Esophagus squamous epithelium (tissue), 5 donors: Measurements from ENCODE around the gene PCSK4. TPM values are rescaled to one million over a fixed set of nuclear protein-coding genes. Genes with fewer than 3 reads are reported as not detected.

Source experiments
- DNase-seq: peaks from one replicate; lab custom pipeline; 2025; lab: John Stamatoyannopoulos, UW
- H3K27ac ChIP-seq, 4 donors: fragments of 200-600 bp; sonication (generic); one replicate each; pipeline ENCODE4 v1.5.1; 2016 to 2019; ENCODE audit warnings: mild to moderate bottlenecking in 1 of 4
- H3K27me3 ChIP-seq, 4 donors: fragments of 200-600 bp; sonication (generic); 1 replicate in 3 of 4; 2 replicates in 1 of 4; pipeline versions ENCODE4 v1.5.1 to v1.6.0; 2017 to 2021; ENCODE audit warnings: antibody characterized with exemption in 1 of 4
- H3K36me3 ChIP-seq, 3 donors: fragments of 200-600 bp; sonication (generic); one replicate each; pipeline ENCODE4 v1.5.1; 2016 to 2019
- H3K4me1 ChIP-seq, 3 donors: fragments of 200-600 bp; sonication (generic); one replicate each; pipeline ENCODE4 v1.5.1; 2017 to 2019
- H3K4me3 ChIP-seq, 4 donors: fragments of 200-600 bp; sonication (generic); 1 replicate in 3 of 4; 2 replicates in 1 of 4; pipeline ENCODE4 v1.5.1; 2016 to 2019; ENCODE audit warnings: mild to moderate bottlenecking in 2 of 4, moderate library complexity in 1 of 4
- H3K9me3 ChIP-seq, 3 donors: fragments of 200-600 bp; sonication (generic); one replicate each; pipeline ENCODE4 v1.5.1; 2016 to 2019
- CTCF ChIP-seq, 6 experiments: fragments of 450-650 bp in 4 of 6; fragments of 200-600 bp in 2 of 6; sonication (generic) in 2 of 6; IDR thresholded peaks; one replicate each; pipeline ENCODE4 v1.5.1; 2016 to 2019; ENCODE audit warnings: antibody characterized with exemption in 6 of 6, mild to moderate bottlenecking in 4 of 6, moderate library complexity in 4 of 6
- POLR2A ChIP-seq, 4 donors: fragments of 450-650 bp; IDR thresholded peaks; one replicate each; pipeline ENCODE4 v1.6.1; 2017; ENCODE audit warnings: antibody characterized with exemption in 4 of 4, mild to moderate bottlenecking in 4 of 4, moderate library complexity in 3 of 4
- WGBS, 2 donors: methylation state at CpG; one replicate each; pipeline ENCODE4 v1.1.5; 2018; 5-methylcytosine and 5-hydroxymethylcytosine counted together
- intact Hi-C: fragments of 100-400 bp; cut with DNase I; formaldehyde crosslinking; loops from one replicate; pipeline ENCODE4 v1.15.0; 2022
- total RNA-seq, 4 donors: library from RNA; depleted of rRNA; stranded (reverse); fragments of >200 nt; gene quantifications; one replicate each; pipeline ENCODE4 v1.1.0, GENCODE V29; 2016
- donor health status: DM: yes; HTN: yes; CAD: no.

The PCSK4 gene
- total RNA-seq, 4 donors from 2014 or later = 0.35 to 5.5 (median 1.1) TPM

- peaks cover 19 to 60% (median 20%) of the 10 kb centered on the region in 3 donors for H3K4me1 ChIP-seq
- H3K9me3 ChIP-seq = no peaks in the 10 kb centered on the region
- TF ChIP-seq POLR2A (IDR thresholded peaks at IDR 0.05) (no peak), CTCF (IDR thresholded peaks at IDR 0.05) (no peak)
- intact Hi-C loops = loop anchor here (10.0 kb wide), 1 partner anchor 168 kb away; the partner anchor contains the start of gene EFNA2
- WGBS, 2 donors = 42 to 58% methylated on average over 7 to 8 of the region's 30 CpGs
- DNase-seq = no peak
- H3K36me3 ChIP-seq = no peaks in the 10 kb centered on the region
- no peak overlapping the region for H3K27ac ChIP-seq
- H3K27me3 ChIP-seq = peaks cover 41 to 100% (median 51%) of the 10 kb centered on the region in 4 donors
- H3K4me3 ChIP-seq = peak overlapping the region in 1 of 4 donors; percentile 3
These were observed 37.2 kb downstream of the PCSK4 start for GRCh38 chr19:1452802-1453524.

GRCh38 chr19:1451916-1452801 is 38.0 kb downstream of the PCSK4 start:
- Histone ChIP-seq H3K27me3 (peaks cover 37 to 100% (median 58%) of the 10 kb centered on the region in 4 donors), H3K27ac (no peak overlapping the region), H3K4me3 (no peak overlapping the region), H3K36me3 (no peaks in the 10 kb centered on the region), H3K4me1 (peaks cover 17 to 55% (median 19%) of the 10 kb centered on the region in 3 donors), H3K9me3 (no peaks in the 10 kb centered on the region)
- DNase-seq = no peak
- intact Hi-C loops = loop anchor here (10.0 kb wide), 1 partner anchor 167 kb away; the partner anchor contains the start of gene EFNA2
- WGBS, 2 donors = 11 to 17% methylated on average over 15 to 32 of the region's 39 CpGs
- TF ChIP-seq POLR2A (IDR thresholded peaks at IDR 0.05) (no peak), CTCF (IDR thresholded peaks at IDR 0.05) (no peak)

GRCh38 chr19:1450735-1451731 is 39.1 kb downstream of the PCSK4 start:
- Histone ChIP-seq H3K9me3 (no peaks in the 10 kb centered on the region), H3K27me3 (peaks cover 49 to 100% (median 62%) of the 10 kb centered on the region in 4 donors), H3K4me3 (no peak overlapping the region), H3K4me1 (peaks cover 23 to 55% (median 24%) of the 10 kb centered on the region in 3 donors), H3K27ac (no peak overlapping the region), H3K36me3 (no peaks in the 10 kb centered on the region)
- TF ChIP-seq POLR2A (IDR thresholded peaks at IDR 0.05) (no peak), CTCF (IDR thresholded peaks at IDR 0.05) (no peak)
- WGBS, 2 donors = 51 to 54% methylated on average over 11 to 13 of the region's 22 CpGs
- intact Hi-C loops = loop anchor here (10.0 kb wide), 1 partner anchor 166 kb away; the partner anchor contains the start of gene EFNA2
- no peak for DNase-seq

GRCh38 chr19:1449467-1450442 is 40.4 kb downstream of the PCSK4 start, which contains the start of gene APC2:
APC2 (plus strand) TSS chr19:1450121; CDS start chr19:1453002, 2,881 bp downstream.
- no peaks in the 10 kb centered on the region for H3K36me3 ChIP-seq
- H3K27ac ChIP-seq = no peak within 1 kb of the TSS
- intact Hi-C loops = loop anchor here (10.0 kb wide), 1 partner anchor 165 kb away; the partner anchor contains the start of gene EFNA2
- H3K4me3 ChIP-seq = peak within 1 kb of the TSS in 1 of 4 donors; percentile 3
- WGBS, 2 donors = 0 to 13% methylated on average over 3 to 10 of the region's 74 CpGs
- peaks cover 25 to 55% (median 29%) of the 10 kb centered on the region in 3 donors for H3K4me1 ChIP-seq
- TF ChIP-seq CTCF (IDR thresholded peaks at IDR 0.05) (no peak), POLR2A (IDR thresholded peaks at IDR 0.05) (no peak)
- DNase-seq = no peak
- H3K9me3 ChIP-seq = no peaks in the 10 kb centered on the region
- H3K27me3 ChIP-seq = peaks cover 48 to 96% (median 59%) of the 10 kb centered on the region in 4 donors
